Testis (tissue), 3 donors: ENCODE measurements around the gene GAB2. TPM values are rescaled to one million over a fixed set of nuclear protein-coding genes. Genes with fewer than 3 reads are reported as not detected.

ENCODE experiments used
- DNase-seq: peaks from one replicate; pipeline ENCODE4 v3.0.0-alpha.2; 2019
- H3K27ac ChIP-seq, 2 donors: fragments of 200-600 bp; sonication (generic); one replicate each; pipeline ENCODE4 v1.5.1; 2019
- H3K27me3 ChIP-seq: fragments of 200-600 bp; sonication (generic); one replicate; pipeline ENCODE4 v1.5.1; 2019
- H3K36me3 ChIP-seq: fragments of 200-600 bp; sonication (generic); one replicate; pipeline ENCODE4 v1.5.1; 2017; ENCODE audit warnings: low read depth; ENCODE audit errors: missing control alignments
- H3K4me1 ChIP-seq: fragments of 200-600 bp; sonication (generic); one replicate; pipeline ENCODE4 v1.5.1; 2019
- H3K4me3 ChIP-seq, 2 donors: fragments of 200-600 bp; sonication (generic); one replicate each; pipeline ENCODE4 v1.5.1; 2017 to 2019
- H3K9me3 ChIP-seq: fragments of 200-600 bp; sonication (generic); one replicate; pipeline ENCODE4 v1.5.1; 2017
- POLR2A ChIP-seq: fragments of 450-650 bp; IDR thresholded peaks from one replicate; pipeline ENCODE4 v1.6.1; 2017; ENCODE audit warnings: antibody characterized with exemption, mild to moderate bottlenecking, moderate library complexity
- WGBS, 2 donors: methylation state at CpG; one replicate each; pipeline ENCODE4 v1.1.5; 2018; 5-methylcytosine and 5-hydroxymethylcytosine counted together
- intact Hi-C: fragments of 100-400 bp; cut with DNase I; formaldehyde crosslinking; loops from one replicate; pipeline ENCODE4 v1.15.1; 2023; ENCODE audit warnings: low total_unique reads
- polyA plus RNA-seq: library from polyadenylated mRNA; stranded (reverse); fragments of 350-450 nt; fragmentation: Illumina TruSeq; extraction: RNeasy Lipid Tissue Mini Kit (QIAGEN cat#74804); gene quantifications from one replicate; pipeline ENCODE4 v1.2.3, GENCODE V29; 2014; ENCODE audit warnings: low read depth, low replicate concordance; ENCODE audit not compliant: insufficient read depth
- total RNA-seq, 2 donors: library from RNA; depleted of rRNA; stranded (reverse); fragments of >200 nt; gene quantifications; one replicate each; pipeline ENCODE4 v1.2.3, GENCODE V29; 2016
- TF ChIP-seq, protein P1 (sequence below), 3 experiments: fragments of 450-650 bp in 2 of 3; fragments of 200-600 bp in 1 of 3; sonication (generic) in 1 of 3; IDR thresholded peaks; one replicate each; pipeline ENCODE4 v1.5.1; 2016 to 2019; ENCODE audit warnings: antibody characterized with exemption in 3 of 3, mild to moderate bottlenecking in 2 of 3, moderate library complexity in 1 of 3

Gene GAB2
- total and polyA plus RNA-seq, 3 donors from 2014 or later, result 9.2 to 14.3 (median 10.9) TPM

DNA sequence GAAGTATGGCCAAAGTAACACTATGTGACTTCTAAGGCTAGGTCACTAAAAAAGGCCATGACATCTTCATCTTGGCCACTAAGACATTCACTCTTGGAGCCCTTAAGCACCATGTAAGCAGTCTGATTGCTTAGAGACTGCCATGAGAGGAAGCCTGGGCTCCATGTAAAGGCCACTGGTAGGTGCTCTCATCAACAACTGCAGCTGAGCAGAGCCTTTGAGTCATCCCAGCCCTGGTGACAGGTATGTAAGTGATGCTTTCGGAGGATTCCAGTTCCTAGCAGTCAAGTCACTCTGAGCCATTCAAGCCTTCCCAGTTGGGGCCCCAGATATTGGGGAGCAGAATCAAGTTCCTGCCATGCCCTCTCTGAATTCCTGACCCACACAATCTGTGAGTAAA, 26.2 kb downstream of the GAB2 start:
- WGBS, 2 donors, result 95 to 100% methylated on average over 1 of the region's 1 CpG

DNA sequence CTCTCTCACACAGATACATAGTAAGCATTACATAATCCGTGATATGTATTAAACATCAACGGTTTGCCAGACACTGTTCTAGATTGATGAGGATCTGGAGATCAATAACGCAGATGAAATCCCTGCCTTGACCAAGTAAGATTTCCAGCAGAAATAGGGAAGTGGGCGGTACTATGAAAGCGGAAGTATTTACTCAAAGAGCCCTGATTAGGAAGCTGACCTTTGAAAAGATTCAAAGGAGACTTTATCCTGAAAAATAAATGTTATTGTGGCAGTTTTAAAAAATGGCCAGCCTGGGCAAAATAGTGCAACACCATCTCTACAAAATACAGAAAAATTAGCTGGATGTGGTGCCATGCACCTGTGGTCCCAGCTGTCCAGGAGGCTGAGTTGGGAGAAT, 26.8 kb downstream of the GAB2 start:
- Histone ChIP-seq H3K27me3 (no peaks in the 10 kb centered on the region), H3K4me1 (peaks cover 6% of the 10 kb centered on the region), H3K4me3 (no peak overlapping the region), H3K27ac (no peak overlapping the region), H3K9me3 (no peaks in the 10 kb centered on the region), H3K36me3 (no peaks in the 10 kb centered on the region)
- DNase-seq, result no peak
- TF ChIP-seq, protein P1, sequence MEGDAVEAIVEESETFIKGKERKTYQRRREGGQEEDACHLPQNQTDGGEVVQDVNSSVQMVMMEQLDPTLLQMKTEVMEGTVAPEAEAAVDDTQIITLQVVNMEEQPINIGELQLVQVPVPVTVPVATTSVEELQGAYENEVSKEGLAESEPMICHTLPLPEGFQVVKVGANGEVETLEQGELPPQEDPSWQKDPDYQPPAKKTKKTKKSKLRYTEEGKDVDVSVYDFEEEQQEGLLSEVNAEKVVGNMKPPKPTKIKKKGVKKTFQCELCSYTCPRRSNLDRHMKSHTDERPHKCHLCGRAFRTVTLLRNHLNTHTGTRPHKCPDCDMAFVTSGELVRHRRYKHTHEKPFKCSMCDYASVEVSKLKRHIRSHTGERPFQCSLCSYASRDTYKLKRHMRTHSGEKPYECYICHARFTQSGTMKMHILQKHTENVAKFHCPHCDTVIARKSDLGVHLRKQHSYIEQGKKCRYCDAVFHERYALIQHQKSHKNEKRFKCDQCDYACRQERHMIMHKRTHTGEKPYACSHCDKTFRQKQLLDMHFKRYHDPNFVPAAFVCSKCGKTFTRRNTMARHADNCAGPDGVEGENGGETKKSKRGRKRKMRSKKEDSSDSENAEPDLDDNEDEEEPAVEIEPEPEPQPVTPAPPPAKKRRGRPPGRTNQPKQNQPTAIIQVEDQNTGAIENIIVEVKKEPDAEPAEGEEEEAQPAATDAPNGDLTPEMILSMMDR (IDR thresholded peaks at IDR 0.05), result no peak
- no peak for TF ChIP-seq POLR2A
- 82 to 84% methylated on average over 5 of the region's 5 CpGs for WGBS, 2 donors
- intact Hi-C loops, result no loop called here

More for the DNA sequence above, 26.2 kb downstream of the GAB2 start:
- no peak overlapping the region for H3K27ac ChIP-seq
- DNase-seq, result no peak
- H3K4me3 ChIP-seq, result no peak overlapping the region
- no peak for TF ChIP-seq POLR2A
- TF ChIP-seq, protein P1 (IDR thresholded peaks at IDR 0.05), result no peak
- H3K4me1 ChIP-seq, result peaks cover 6% of the 10 kb centered on the region
- no peaks in the 10 kb centered on the region for H3K27me3 ChIP-seq
- H3K36me3 ChIP-seq, result no peaks in the 10 kb centered on the region
- H3K9me3 ChIP-seq, result no peaks in the 10 kb centered on the region
- intact Hi-C loops, result no loop called here

GRCh38 chr11:78386215-78386941, 31.2 kb downstream of the GAB2 start:
- no peak for TF ChIP-seq POLR2A
- TF ChIP-seq, protein P1 (IDR thresholded peaks at IDR 0.05), result no peak
- 87 to 91% methylated on average over 3 of the region's 3 CpGs for WGBS, 2 donors

GRCh38 chr11:78385205-78385604, 32.4 kb downstream of the GAB2 start:
- TF ChIP-seq, protein P1 (IDR thresholded peaks at IDR 0.05), result no peak
- no peak for TF ChIP-seq POLR2A
- no peaks in the 10 kb centered on the region for H3K4me1 ChIP-seq
- H3K4me3 ChIP-seq, result no peak overlapping the region
- DNase-seq, result no peak
- intact Hi-C loops, result no loop called here
- 86 to 87% methylated on average over 1 of the region's 1 CpG for WGBS, 2 donors
- H3K9me3 ChIP-seq, result no peaks in the 10 kb centered on the region
- no peaks in the 10 kb centered on the region for H3K36me3 ChIP-seq
- no peak overlapping the region for H3K27ac ChIP-seq
- no peaks in the 10 kb centered on the region for H3K27me3 ChIP-seq

More at GRCh38 chr11:78386215-78386941, 31.2 kb downstream of the GAB2 start:
- H3K27me3 ChIP-seq, result no peaks in the 10 kb centered on the region
- no peaks in the 10 kb centered on the region for H3K4me1 ChIP-seq
- H3K36me3 ChIP-seq, result no peaks in the 10 kb centered on the region
- no peak for DNase-seq
- no peaks in the 10 kb centered on the region for H3K9me3 ChIP-seq
- no peak overlapping the region for H3K4me3 ChIP-seq
- intact Hi-C loops, result no loop called here
- H3K27ac ChIP-seq, result no peak overlapping the region

DNA sequence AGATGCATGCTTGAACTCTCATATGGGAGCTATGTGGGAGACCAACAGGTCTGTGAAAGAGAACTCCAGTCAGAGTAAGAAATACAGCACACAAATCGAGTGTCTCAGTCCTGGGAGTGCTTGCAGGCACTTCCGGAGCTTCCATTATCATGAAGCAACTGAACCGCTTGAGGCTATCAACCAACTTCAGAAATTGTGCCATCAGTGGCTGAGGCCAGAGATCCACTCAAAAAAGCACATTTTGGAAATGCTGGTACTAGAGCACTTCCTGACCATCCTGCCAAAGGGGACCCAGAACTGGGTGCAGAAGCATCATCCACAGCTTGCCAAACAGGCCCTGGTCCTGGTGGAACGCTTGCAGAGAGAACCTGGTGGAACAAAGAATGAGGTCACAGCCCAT, 33.4 kb downstream of the GAB2 start:
- H3K4me1 ChIP-seq, result no peaks in the 10 kb centered on the region

More for the DNA sequence above, 33.4 kb downstream of the GAB2 start:
- no peak for DNase-seq
- H3K9me3 ChIP-seq, result no peaks in the 10 kb centered on the region
- no peak overlapping the region for H3K27ac ChIP-seq
- intact Hi-C loops, result no loop called here
- WGBS, 2 donors, result 88 to 89% methylated on average over 4 of the region's 4 CpGs
- H3K27me3 ChIP-seq, result no peaks in the 10 kb centered on the region
- TF ChIP-seq, protein P1 (IDR thresholded peaks at IDR 0.05), result no peak
- TF ChIP-seq POLR2A, result no peak
- H3K36me3 ChIP-seq, result no peaks in the 10 kb centered on the region
- H3K4me3 ChIP-seq, result no peak overlapping the region
